Mesendoderm (in vitro differentiated cells): ENCODE measurements around the gene SH3BP1.

Experiments used
- DNase-seq: peaks from one replicate; pipeline ENCODE4 v3.0.0; 2013
- H2AK5ac ChIP-seq: 2 replicates; pipeline ENCODE4 v1.6.1; 2013; ENCODE audit warnings: low read length, inconsistent platforms
- H2BK120ac ChIP-seq: 2 replicates; pipeline ENCODE4 v1.6.1; 2013; ENCODE audit warnings: low read depth, mild to moderate bottlenecking, low read length, moderate library complexity, mixed read lengths
- H2BK15ac ChIP-seq: replicated peaks from 2 replicates; pipeline ENCODE4 v1.6.1; 2013; ENCODE audit warnings: low read depth, mild to moderate bottlenecking, moderate library complexity
- H2BK5ac ChIP-seq: 2 replicates; pipeline ENCODE4 v1.6.1; 2013; ENCODE audit warnings: low read length, inconsistent platforms
- H3K18ac ChIP-seq: 2 replicates; pipeline ENCODE4 v1.6.1; 2013; ENCODE audit warnings: mild to moderate bottlenecking, low read length, mixed read lengths
- H3K23ac ChIP-seq: one replicate; pipeline ENCODE4 v1.6.1; 2013; ENCODE audit warnings: low read length
- H3K27ac ChIP-seq: 2 replicates; pipeline ENCODE4 v1.5.1; 2013; ENCODE audit warnings: low read depth, mild to moderate bottlenecking, inconsistent platforms, low read length, moderate library complexity
- H3K27me3 ChIP-seq: 2 replicates; pipeline ENCODE4 v1.6.1; 2013; ENCODE audit warnings: low read length, control low read depth, mild to moderate bottlenecking, inconsistent platforms; ENCODE audit not compliant: insufficient read depth, poor library complexity
- H3K36me3 ChIP-seq: 2 replicates; pipeline ENCODE4 v1.6.1; 2013; ENCODE audit warnings: low read length, inconsistent platforms; ENCODE audit not compliant: control insufficient read depth, insufficient read depth
- H3K4ac ChIP-seq: one replicate; pipeline ENCODE4 v1.6.1; 2013; ENCODE audit warnings: low read depth, mild to moderate bottlenecking, low read length, moderate library complexity
- H3K4me1 ChIP-seq: 2 replicates; pipeline ENCODE4 v1.6.1; 2013; ENCODE audit warnings: low read depth, low read length, inconsistent platforms; ENCODE audit not compliant: control insufficient read depth
- H3K4me2 ChIP-seq: 2 replicates; pipeline ENCODE4 v1.6.1; 2013; ENCODE audit warnings: low read length
- H3K4me3 ChIP-seq: 2 replicates; pipeline ENCODE4 v1.5.1; 2013; ENCODE audit warnings: mild to moderate bottlenecking, low read length
- H3K56ac ChIP-seq: one replicate; pipeline ENCODE4 v1.6.1; 2013; ENCODE audit warnings: low read length
- H3K79me1 ChIP-seq: 2 replicates; pipeline ENCODE4 v1.6.1; 2013; ENCODE audit warnings: low read length, inconsistent platforms
- H3K79me2 ChIP-seq: 2 replicates; pipeline ENCODE4 v1.6.1; 2013; ENCODE audit warnings: mild to moderate bottlenecking, low read length; ENCODE audit not compliant: control insufficient read depth, insufficient read depth
- H3K9ac ChIP-seq: 2 replicates; pipeline ENCODE4 v1.6.1; 2013; ENCODE audit warnings: low read length, inconsistent platforms
- H4K5ac ChIP-seq: one replicate; pipeline ENCODE4 v1.6.1; 2013; ENCODE audit warnings: low read length
- H4K8ac ChIP-seq: one replicate; pipeline ENCODE4 v1.6.1; 2013; ENCODE audit warnings: low read depth, mild to moderate bottlenecking, control low read depth, low read length, moderate library complexity
- WGBS: extraction: QIAGEN DNeasy Blood & Tissue Kit; methylation state at CpG from one replicate; pipeline ENCODE4 v1.1.7; 2013; ENCODE audit warnings: low lambda C conversion rate, missing lambda C conversion rate; ENCODE audit not compliant: insufficient coverage; ENCODE audit errors: extremely low coverage; 5-methylcytosine and 5-hydroxymethylcytosine counted together

SH3BP1 gene

GRCh38 chr22:37624876-37625275 lies 14.6 kb upstream of the SH3BP1 start:
- Histone ChIP-seq H3K56ac (no peak overlapping the region), H2AK5ac (no peak overlapping the region), H4K8ac (no peak overlapping the region), H3K79me1 (no peaks in the 10 kb centered on the region), H3K18ac (no peak overlapping the region), H2BK120ac (no peak overlapping the region), H3K27me3 (no peaks in the 10 kb centered on the region), H3K79me2 (no peaks in the 10 kb centered on the region), H3K23ac (no peak overlapping the region), H3K4ac (no peak overlapping the region), H3K27ac (no peak overlapping the region), H3K36me3 (no peaks in the 10 kb centered on the region), H3K4me3 (no peak overlapping the region), H2BK5ac (no peak overlapping the region), H4K5ac (no peak overlapping the region), H3K4me2 (no peak overlapping the region), H3K4me1 (peaks cover 1% of the 10 kb centered on the region), H2BK15ac (no peak overlapping the region), H3K9ac (no peak overlapping the region)
- WGBS = no CpG with 5 or more reads among the region's 7 CpGs
- no peak for DNase-seq

- H2BK5ac ChIP-seq = no peak overlapping the region
- no peak overlapping the region for H4K8ac ChIP-seq
Observed at GRCh38 chr22:37625737-37626136, 13.7 kb upstream of the SH3BP1 start.

DNA sequence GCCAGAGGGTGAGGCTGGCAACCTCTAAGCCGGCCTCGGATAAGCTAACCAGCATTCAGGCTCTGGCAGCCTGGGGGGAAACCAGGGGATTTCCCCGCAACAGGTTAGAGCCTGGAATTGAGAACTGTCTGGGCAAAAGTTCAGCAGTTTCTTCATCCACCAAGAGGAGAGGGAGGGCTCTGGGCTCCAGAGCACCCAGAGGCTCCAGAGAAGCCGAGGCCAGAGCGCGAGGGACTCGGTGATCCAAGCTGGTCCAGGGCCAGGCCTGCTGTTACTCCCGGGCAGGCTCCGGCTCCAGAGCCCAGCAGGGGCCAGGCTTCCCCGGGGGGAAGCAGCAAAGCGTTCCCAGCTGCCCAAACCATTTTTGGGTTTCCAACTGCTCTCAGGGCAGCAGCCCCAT lies 13.3 kb upstream of the SH3BP1 start:
- H3K4me3 ChIP-seq = no peak overlapping the region
- no CpG with 5 or more reads among the region's 11 CpGs for WGBS
- H2BK120ac ChIP-seq = no peak overlapping the region

More at GRCh38 chr22:37625737-37626136, 13.7 kb upstream of the SH3BP1 start:
- H2BK120ac ChIP-seq = no peak overlapping the region
- H3K79me1 ChIP-seq = no peaks in the 10 kb centered on the region
- H2BK15ac ChIP-seq = no peak overlapping the region
- H3K27ac ChIP-seq = no peak overlapping the region
- no peaks in the 10 kb centered on the region for H3K27me3 ChIP-seq
- no peak overlapping the region for H3K23ac ChIP-seq
- H3K36me3 ChIP-seq = no peaks in the 10 kb centered on the region
- no peak overlapping the region for H3K4me2 ChIP-seq
- H3K4me1 ChIP-seq = peaks cover 1% of the 10 kb centered on the region
- H3K4me3 ChIP-seq = no peak overlapping the region
- H2AK5ac ChIP-seq = no peak overlapping the region
- H3K56ac ChIP-seq = no peak overlapping the region
- no CpG with 5 or more reads among the region's 14 CpGs for WGBS
- no peak overlapping the region for H3K4ac ChIP-seq
- no peak for DNase-seq
- H3K18ac ChIP-seq = no peak overlapping the region
- H4K5ac ChIP-seq = no peak overlapping the region
- no peaks in the 10 kb centered on the region for H3K79me2 ChIP-seq
- H3K9ac ChIP-seq = no peak overlapping the region

GRCh38 chr22:37626556-37627075 lies 12.9 kb upstream of the SH3BP1 start:
- no peak overlapping the region for H2BK15ac ChIP-seq
- no peak for DNase-seq
- WGBS = no CpG with 5 or more reads among the region's 13 CpGs
- H3K9ac ChIP-seq = no peak overlapping the region
- no peak overlapping the region for H4K5ac ChIP-seq
- no peaks in the 10 kb centered on the region for H3K79me1 ChIP-seq
- no peak overlapping the region for H3K27ac ChIP-seq
- H3K4me2 ChIP-seq = no peak overlapping the region
- H2BK5ac ChIP-seq = no peak overlapping the region
- H2BK120ac ChIP-seq = no peak overlapping the region
- H3K4ac ChIP-seq = no peak overlapping the region
- no peaks in the 10 kb centered on the region for H3K36me3 ChIP-seq
- H3K56ac ChIP-seq = no peak overlapping the region
- peaks cover 1% of the 10 kb centered on the region for H3K4me1 ChIP-seq
- H3K23ac ChIP-seq = no peak overlapping the region
- no peak overlapping the region for H4K8ac ChIP-seq
- no peak overlapping the region for H2AK5ac ChIP-seq
- H3K79me2 ChIP-seq = no peaks in the 10 kb centered on the region
- no peaks in the 10 kb centered on the region for H3K27me3 ChIP-seq
- no peak overlapping the region for H3K4me3 ChIP-seq
- no peak overlapping the region for H3K18ac ChIP-seq

More for the DNA sequence above, 13.3 kb upstream of the SH3BP1 start:
- Histone ChIP-seq H3K27me3 (no peaks in the 10 kb centered on the region), H3K27ac (no peak overlapping the region), H3K79me2 (no peaks in the 10 kb centered on the region), H3K4me1 (peaks cover 1% of the 10 kb centered on the region), H4K5ac (no peak overlapping the region), H2AK5ac (no peak overlapping the region), H2BK15ac (no peak overlapping the region), H3K4me2 (no peak overlapping the region), H3K56ac (no peak overlapping the region), H2BK5ac (no peak overlapping the region), H3K79me1 (no peaks in the 10 kb centered on the region), H3K36me3 (no peaks in the 10 kb centered on the region), H4K8ac (no peak overlapping the region), H3K9ac (no peak overlapping the region), H3K23ac (no peak overlapping the region), H3K4ac (no peak overlapping the region), H3K18ac (no peak overlapping the region)
- no peak for DNase-seq

DNA sequence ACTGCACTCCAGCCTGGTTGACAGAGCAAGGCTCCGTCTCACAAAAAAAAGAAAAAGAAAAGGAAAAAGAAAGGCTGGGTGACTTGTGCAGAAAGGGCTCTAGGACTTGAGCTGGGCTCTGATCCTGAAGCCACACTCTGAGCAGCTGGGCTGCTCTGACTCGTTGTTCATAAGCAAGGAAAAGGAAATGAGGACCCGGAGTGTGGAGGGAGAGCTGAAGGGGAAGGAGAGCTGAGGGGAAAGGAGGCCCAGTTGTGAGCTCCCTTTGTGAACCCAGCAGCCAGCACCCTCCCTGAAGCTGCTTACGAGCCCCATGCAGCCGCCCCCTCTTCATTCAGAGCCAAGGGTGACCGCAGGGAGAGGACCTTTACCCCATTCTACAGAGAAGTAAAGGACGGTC lies 12.3 kb upstream of the SH3BP1 start:
- H3K23ac ChIP-seq = no peak overlapping the region
- H3K4ac ChIP-seq = no peak overlapping the region
- no peak overlapping the region for H2BK120ac ChIP-seq
- H4K8ac ChIP-seq = no peak overlapping the region
- no peak overlapping the region for H3K18ac ChIP-seq
- H3K36me3 ChIP-seq = no peaks in the 10 kb centered on the region
- no peak for DNase-seq
- H3K56ac ChIP-seq = no peak overlapping the region
- H2BK5ac ChIP-seq = no peak overlapping the region
- H3K4me3 ChIP-seq = no peak overlapping the region
- H3K27ac ChIP-seq = no peak overlapping the region
- H3K79me1 ChIP-seq = no peaks in the 10 kb centered on the region
- H3K4me1 ChIP-seq = peaks cover 1% of the 10 kb centered on the region
- no peaks in the 10 kb centered on the region for H3K27me3 ChIP-seq
- no peak overlapping the region for H3K9ac ChIP-seq
- H3K4me2 ChIP-seq = no peak overlapping the region
- WGBS = no CpG with 5 or more reads among the region's 7 CpGs
- H2AK5ac ChIP-seq = no peak overlapping the region
- no peak overlapping the region for H2BK15ac ChIP-seq
- H4K5ac ChIP-seq = no peak overlapping the region
- no peaks in the 10 kb centered on the region for H3K79me2 ChIP-seq

GRCh38 chr22:37627545-37627944 lies 11.9 kb upstream of the SH3BP1 start:
- H3K56ac ChIP-seq = no peak overlapping the region
- no peak overlapping the region for H3K27ac ChIP-seq
- WGBS = no CpG with 5 or more reads among the region's 6 CpGs
- no peak overlapping the region for H3K23ac ChIP-seq
- DNase-seq = no peak
- no peak overlapping the region for H4K8ac ChIP-seq
- no peak overlapping the region for H3K18ac ChIP-seq
- no peak overlapping the region for H3K4me2 ChIP-seq
- H3K79me1 ChIP-seq = no peaks in the 10 kb centered on the region
- H2BK5ac ChIP-seq = no peak overlapping the region
- H2BK120ac ChIP-seq = no peak overlapping the region
- H2AK5ac ChIP-seq = no peak overlapping the region
- H2BK15ac ChIP-seq = no peak overlapping the region
- H3K9ac ChIP-seq = no peak overlapping the region
- H3K27me3 ChIP-seq = no peaks in the 10 kb centered on the region
- H3K4ac ChIP-seq = no peak overlapping the region
- no peak overlapping the region for H4K5ac ChIP-seq
- no peak overlapping the region for H3K4me3 ChIP-seq
- H3K4me1 ChIP-seq = peaks cover 1% of the 10 kb centered on the region
- H3K36me3 ChIP-seq = no peaks in the 10 kb centered on the region
- H3K79me2 ChIP-seq = no peaks in the 10 kb centered on the region
